ENCODE results near the gene MRPL21.
A peak's percentile ranks its signal among the peaks of the same experiment; 100 is the strongest.

MRPL21 gene

GRCh38 chr11:68903288-68904247 lies at the start of gene MRPL21, which contains the start of gene IGHMBP2:
Gene MRPL21, minus strand, starts transcription at chr11:68903832. Its CDS starts 22 bp downstream, at chr11:68903810.
Gene IGHMBP2, plus strand, starts transcription at chr11:68903891. Its CDS starts 62 bp downstream, at chr11:68903953.
- DNase-seq (ENCODE audit: low read depth): no peak

- no peak for DNase-seq (ENCODE audit: low read depth)
Observed at GRCh38 chr11:68950762-68951161, 47.1 kb upstream of the MRPL21 start.

GRCh38 chr11:68950270-68950669 lies 46.6 kb upstream of the MRPL21 start:
- no peak for DNase-seq (ENCODE audit: low read depth)

- DNase-seq (ENCODE audit: low read depth): no peak
Observed at GRCh38 chr11:68948935-68949334, 45.3 kb upstream of the MRPL21 start.

- no peak for DNase-seq (ENCODE audit: low read depth)
Observed at GRCh38 chr11:68948496-68948895, 44.9 kb upstream of the MRPL21 start.

- DNase-seq (ENCODE audit: low read depth): no peak
Observed at GRCh38 chr11:68947151-68947550, 43.5 kb upstream of the MRPL21 start.

- peak; percentile 87 for DNase-seq (ENCODE audit: low read depth)
Observed at GRCh38 chr11:68946416-68947090, 42.9 kb upstream of the MRPL21 start.

- no peak for DNase-seq (ENCODE audit: low read depth)
Observed at GRCh38 chr11:68942751-68943271, 39.2 kb upstream of the MRPL21 start.

GRCh38 chr11:68942095-68942620 lies 38.5 kb upstream of the MRPL21 start:
- DNase-seq (ENCODE audit: low read depth): no peak

- no peak for DNase-seq (ENCODE audit: low read depth)
Observed at GRCh38 chr11:68941324-68942094, 37.9 kb upstream of the MRPL21 start.

- no peak for DNase-seq (ENCODE audit: low read depth)
Observed at GRCh38 chr11:68940651-68941323, 37.2 kb upstream of the MRPL21 start.

GRCh38 chr11:68939583-68940555 lies 36.2 kb upstream of the MRPL21 start:
- DNase-seq (ENCODE audit: low read depth): no peak

- DNase-seq (ENCODE audit: low read depth): no peak
Observed at GRCh38 chr11:68938816-68939582, 35.4 kb upstream of the MRPL21 start.

- DNase-seq (ENCODE audit: low read depth): no peak
Observed at GRCh38 chr11:68938088-68938487, 34.5 kb upstream of the MRPL21 start.

GRCh38 chr11:68936676-68937620 lies 33.3 kb upstream of the MRPL21 start:
- no peak for DNase-seq (ENCODE audit: low read depth)

- no peak for DNase-seq (ENCODE audit: low read depth)
Observed at GRCh38 chr11:68936358-68936636, 32.7 kb upstream of the MRPL21 start.

- DNase-seq (ENCODE audit: low read depth): no peak
Observed at GRCh38 chr11:68935516-68936357, 32.1 kb upstream of the MRPL21 start.

Measured in GM04503 (cell line).